HEK293T (cell line): ENCODE data around the gene LSS.
"Not testable (repeated sequence)": the region's sequence is repeated elsewhere in the genome, so short reads cannot be mapped to it uniquely, and the experiment has no call there.

Experiments
- CTCF ChIA-PET: fragments of 350-600 bp; formaldehyde crosslinking; extraction: SDS; loops from one replicate; lab custom pipeline; 2021; ENCODE audit warnings: antibody characterized with exemption, inconsistent platforms; lab: Yijun Ruan, JAX
- POLR2A ChIA-PET: fragments of 350-600 bp; formaldehyde crosslinking; extraction: SDS; loops from one replicate; lab custom pipeline; 2020; ENCODE audit warnings: antibody characterized with exemption, inconsistent platforms; lab: Yijun Ruan, JAX
- DNase-seq: peaks from one replicate; pipeline ENCODE4 v3.0.0; 2012; ENCODE audit warnings: mixed read lengths; ENCODE audit errors: extremely low spot score
- ARNT ChIP-seq: fragments of 450-650 bp; IDR thresholded peaks from 2 replicates; pipeline ENCODE4 v1.6.1; 2017; ENCODE audit warnings: mild to moderate bottlenecking
- BHLHE40 ChIP-seq: fragments of 450-650 bp; IDR thresholded peaks from 2 replicates; pipeline ENCODE4 v1.6.1; 2016; ENCODE audit warnings: mild to moderate bottlenecking, moderate library complexity, borderline replicate concordance
- CTBP1 ChIP-seq: fragments of 450-650 bp; IDR thresholded peaks from 2 replicates; pipeline ENCODE4 v1.6.1; 2016; ENCODE audit warnings: borderline replicate concordance
- ELF4 ChIP-seq: fragments of 450-650 bp; IDR thresholded peaks from 2 replicates; pipeline ENCODE4 v1.6.1; 2017; ENCODE audit warnings: antibody characterized with exemption
- FOXA1 ChIP-seq: fragments of 450-650 bp; IDR thresholded peaks from 2 replicates; pipeline ENCODE4 v1.6.1; 2016; ENCODE audit warnings: mild to moderate bottlenecking
- FOXK2 ChIP-seq: fragments of 450-650 bp; IDR thresholded peaks from 2 replicates; pipeline ENCODE4 v1.6.1; 2016; ENCODE audit warnings: mild to moderate bottlenecking
- FOXM1 ChIP-seq: fragments of 450-650 bp; IDR thresholded peaks from 2 replicates; pipeline ENCODE4 v1.6.1; 2017; ENCODE audit warnings: mild to moderate bottlenecking, borderline replicate concordance
- HDGF ChIP-seq: fragments of 450-650 bp; IDR thresholded peaks from 2 replicates; pipeline ENCODE4 v1.6.1; 2017; ENCODE audit warnings: antibody characterized with exemption, borderline replicate concordance
- L3MBTL2 ChIP-seq: fragments of 450-650 bp; conservative IDR thresholded peaks from 2 replicates; pipeline ENCODE4 v1.6.1; 2016; ENCODE audit warnings: mild to moderate bottlenecking
- LEF1 ChIP-seq: fragments of 450-650 bp; IDR thresholded peaks from 2 replicates; pipeline ENCODE4 v1.6.1; 2017; ENCODE audit warnings: mild to moderate bottlenecking, borderline replicate concordance
- NFRKB ChIP-seq: fragments of 450-650 bp; IDR thresholded peaks from 2 replicates; pipeline ENCODE4 v1.6.1; 2016; ENCODE audit warnings: mild to moderate bottlenecking, moderate library complexity
- SP1 ChIP-seq: fragments of 450-650 bp; IDR thresholded peaks from 2 replicates; pipeline ENCODE4 v1.6.1; 2017
- SUZ12 ChIP-seq: fragments of 450-650 bp; IDR thresholded peaks from 2 replicates; pipeline ENCODE4 v1.6.1; 2016; ENCODE audit warnings: mild to moderate bottlenecking
- TARDBP ChIP-seq: fragments of 450-650 bp; IDR thresholded peaks from 2 replicates; pipeline ENCODE4 v1.6.1; 2016
- TF ChIP-seq, protein P1 (sequence below): fragments of 450-650 bp; IDR thresholded peaks from 2 replicates; pipeline ENCODE4 v1.6.1; 2016

LSS gene

DNA sequence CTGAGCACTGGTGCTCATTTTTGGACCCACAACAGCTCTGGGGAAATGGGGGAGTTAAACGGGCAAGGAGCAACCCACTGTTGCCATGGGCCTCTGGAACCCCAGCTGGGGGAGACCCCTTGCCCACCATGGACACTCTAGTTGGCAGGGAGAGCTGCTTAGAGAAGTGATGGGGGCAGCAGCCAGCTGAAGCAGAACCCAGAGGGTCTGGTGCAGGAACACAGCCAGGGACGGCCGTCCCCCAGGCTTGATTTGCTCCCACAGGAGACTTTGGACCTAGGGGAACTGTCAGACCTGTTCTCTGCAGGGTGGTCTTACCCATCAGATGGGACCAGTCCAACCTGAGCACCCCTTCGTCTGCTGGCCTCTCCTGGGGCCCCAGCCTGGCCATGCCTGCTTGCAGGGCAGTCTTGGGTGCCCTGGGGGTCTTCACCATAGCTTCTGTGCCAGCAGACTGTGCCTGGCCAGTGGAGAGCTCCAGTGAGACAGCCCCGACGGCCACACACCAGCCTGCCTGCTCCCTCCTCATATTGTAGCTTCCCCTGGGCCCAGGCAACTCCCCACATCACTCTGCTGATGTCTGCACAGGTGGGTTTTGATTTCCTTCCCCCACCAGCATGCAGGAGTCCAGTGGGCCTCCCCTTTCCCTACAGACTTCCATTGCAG is 55.6 kb downstream of the LSS start:
- TF ChIP-seq FOXK2 (no peak), FOXM1 (no peak), ELF4 (no peak)
- ChIA-PET CTCF (no interaction called here), POLR2A (interaction anchor here (0.6 kb wide), 1 partner anchor 285 kb away, joined by 3 read pairs; no protein-coding TSS in a partner anchor)
- no peak for DNase-seq

DNA sequence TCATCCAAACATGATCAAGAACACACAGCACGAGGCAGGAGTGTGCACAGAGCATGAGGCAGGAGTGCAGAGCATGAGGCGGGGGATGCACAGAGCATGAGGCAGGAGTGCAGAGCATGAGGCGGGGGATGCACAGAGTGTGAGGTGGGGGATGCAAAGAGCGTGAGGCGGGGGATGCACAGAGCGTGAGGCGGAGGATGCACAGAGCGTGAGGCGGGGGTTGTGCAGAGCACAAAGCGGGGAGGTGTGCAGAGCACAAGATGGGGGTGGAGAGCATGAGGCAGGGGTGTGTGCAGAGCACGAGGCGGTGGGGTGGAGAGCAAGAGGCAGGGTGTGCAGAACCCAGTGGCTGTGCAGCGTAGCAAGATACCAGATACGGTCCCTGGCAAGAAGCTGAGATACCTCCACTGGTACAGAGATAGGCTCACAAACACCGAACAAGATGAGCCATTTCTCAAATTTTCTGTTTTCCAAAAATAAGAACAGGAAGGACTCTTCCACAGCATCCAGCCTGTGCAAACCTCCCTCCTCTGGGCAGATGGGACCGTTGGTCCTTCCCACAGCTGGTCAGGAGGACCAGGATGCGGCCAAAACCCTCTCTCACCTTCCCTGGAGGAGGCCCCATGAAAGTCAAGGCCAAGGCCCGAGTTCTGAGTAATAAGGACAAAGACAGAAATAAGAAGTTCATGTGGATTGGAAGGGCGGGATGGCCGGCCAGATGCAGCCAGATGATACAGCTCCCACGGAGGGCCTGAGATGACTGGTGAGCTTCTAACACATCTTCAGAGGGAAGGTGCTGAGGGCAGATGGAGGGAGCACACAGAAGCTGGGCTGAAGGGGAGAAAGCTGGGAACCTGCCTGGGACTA is 56.3 kb downstream of the LSS start:
- ChIA-PET CTCF (no interaction called here), POLR2A (no interaction called here)
- DNase-seq, result no peak
- no peak for TF ChIP-seq LEF1
- TF ChIP-seq FOXK2, result no peak
- TF ChIP-seq FOXM1, result no peak
- no peak for TF ChIP-seq SUZ12

DNA sequence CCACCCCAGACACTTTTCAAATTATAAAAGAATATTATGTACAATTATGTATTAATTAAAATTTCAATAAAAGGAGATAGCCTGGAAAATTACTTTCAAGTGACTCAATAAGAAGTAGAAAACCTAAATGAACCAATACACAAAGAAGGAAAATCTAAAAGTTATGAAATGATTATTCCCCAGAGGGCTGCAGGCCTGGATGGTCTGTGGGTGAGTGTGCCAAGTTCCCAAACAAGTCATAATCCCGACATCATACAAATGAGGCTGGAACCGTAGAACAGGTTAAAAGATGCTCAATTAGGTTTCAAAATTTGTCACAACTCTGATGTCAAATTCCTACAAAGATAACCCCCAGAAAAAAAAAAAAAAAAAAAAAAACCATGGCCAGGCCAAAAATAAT is 57.0 kb downstream of the LSS start:
- POLR2A ChIA-PET, result no interaction called here
- CTCF ChIA-PET, result no interaction called here
- TF ChIP-seq FOXA1 (no peak), NFRKB (no peak), CTBP1 (no peak), TARDBP (no peak), SUZ12 (no peak), BHLHE40 (no peak), HDGF (no peak), FOXK2 (no peak), LEF1 (no peak), ARNT (no peak), ELF4 (no peak), FOXM1 (no peak)
- TF ChIP-seq, protein P1, sequence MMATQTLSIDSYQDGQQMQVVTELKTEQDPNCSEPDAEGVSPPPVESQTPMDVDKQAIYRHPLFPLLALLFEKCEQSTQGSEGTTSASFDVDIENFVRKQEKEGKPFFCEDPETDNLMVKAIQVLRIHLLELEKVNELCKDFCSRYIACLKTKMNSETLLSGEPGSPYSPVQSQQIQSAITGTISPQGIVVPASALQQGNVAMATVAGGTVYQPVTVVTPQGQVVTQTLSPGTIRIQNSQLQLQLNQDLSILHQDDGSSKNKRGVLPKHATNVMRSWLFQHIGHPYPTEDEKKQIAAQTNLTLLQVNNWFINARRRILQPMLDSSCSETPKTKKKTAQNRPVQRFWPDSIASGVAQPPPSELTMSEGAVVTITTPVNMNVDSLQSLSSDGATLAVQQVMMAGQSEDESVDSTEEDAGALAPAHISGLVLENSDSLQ, result no peak
- DNase-seq, result no peak

DNA sequence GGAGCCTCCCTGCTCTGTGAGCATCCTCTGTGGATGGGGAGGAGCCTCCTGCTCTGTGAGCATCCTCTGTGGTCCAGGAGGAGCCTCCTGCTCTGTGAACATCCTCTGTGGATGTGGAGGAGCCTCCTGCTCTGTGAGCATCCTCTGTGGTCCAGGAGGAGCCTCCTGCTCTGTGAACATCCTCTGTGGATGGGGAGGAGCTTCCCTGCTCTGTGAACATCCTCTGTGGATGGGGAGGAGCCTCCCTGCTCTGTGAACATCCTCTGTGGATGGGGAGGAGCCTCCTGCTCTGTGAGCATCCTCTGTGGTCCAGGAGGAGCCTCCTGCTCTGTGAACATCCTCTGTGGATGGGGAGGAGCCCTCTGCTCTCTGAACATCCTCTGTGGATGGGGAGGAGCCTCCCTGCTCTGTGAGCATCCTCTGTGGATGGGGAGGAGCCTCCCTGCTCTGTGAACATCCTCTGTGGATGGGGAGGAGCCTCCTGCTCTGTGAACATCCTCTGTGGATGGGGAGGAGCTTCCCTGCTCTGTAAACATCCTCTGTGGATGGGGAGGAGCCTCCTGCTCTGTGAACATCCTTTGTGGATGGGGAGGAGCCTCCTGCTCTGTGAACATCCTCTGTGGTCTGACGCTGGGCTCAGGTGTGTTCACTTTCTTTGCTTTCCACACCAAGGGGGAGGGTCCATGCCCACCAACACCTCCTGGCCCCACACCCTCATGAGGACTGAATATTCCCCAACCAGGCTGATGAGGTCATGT is 58.0 kb downstream of the LSS start:
- POLR2A ChIA-PET, DNase-seq, CTCF ChIA-PET: not testable (repeated sequence)

DNA sequence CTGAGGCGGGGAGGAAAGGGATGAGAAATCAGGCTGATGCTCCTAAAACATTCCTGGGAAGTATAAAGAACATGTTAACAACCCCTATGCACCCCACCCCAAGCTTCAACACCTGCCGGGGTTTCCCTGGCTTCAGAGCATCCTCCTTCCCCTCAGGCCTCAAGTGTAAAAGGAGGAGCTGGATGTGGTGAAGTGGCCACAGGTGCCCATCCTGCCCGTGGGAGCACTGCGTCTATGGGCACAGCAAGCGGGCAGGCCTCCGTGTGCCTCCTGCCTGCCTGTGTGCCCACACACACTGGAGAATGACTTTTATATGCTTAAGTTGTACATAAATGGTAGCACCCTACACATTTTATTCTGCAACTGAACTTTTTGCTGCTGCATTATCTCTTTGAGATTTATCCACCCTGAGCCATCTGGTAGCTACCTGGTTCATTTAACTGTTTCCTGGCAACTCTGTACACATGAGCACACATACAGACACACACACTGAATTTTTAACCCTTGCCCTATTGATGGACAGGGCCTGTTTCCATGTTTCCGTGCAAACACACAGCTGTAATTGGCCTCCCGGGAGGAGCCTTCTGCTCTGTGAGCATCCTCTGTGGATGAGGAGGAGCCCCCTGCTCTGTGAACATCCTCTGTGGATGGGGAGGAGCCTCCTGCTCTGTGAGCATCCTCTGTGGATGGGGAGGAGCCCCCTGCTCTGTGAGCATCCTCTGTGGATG is 59.8 kb downstream of the LSS start:
- TF ChIP-seq NFRKB (no peak), ARNT (no peak), FOXA1 (no peak), SUZ12 (no peak), LEF1 (no peak), SP1 (no peak), TARDBP (no peak), BHLHE40 (no peak)
- TF ChIP-seq, protein P1, result no peak
- CTCF ChIA-PET, result interaction anchor here (1.1 kb wide), 1 partner anchor 16 kb away, joined by 3 read pairs; no protein-coding TSS in a partner anchor
- POLR2A ChIA-PET, result no interaction called here
- DNase-seq, result no peak

DNA sequence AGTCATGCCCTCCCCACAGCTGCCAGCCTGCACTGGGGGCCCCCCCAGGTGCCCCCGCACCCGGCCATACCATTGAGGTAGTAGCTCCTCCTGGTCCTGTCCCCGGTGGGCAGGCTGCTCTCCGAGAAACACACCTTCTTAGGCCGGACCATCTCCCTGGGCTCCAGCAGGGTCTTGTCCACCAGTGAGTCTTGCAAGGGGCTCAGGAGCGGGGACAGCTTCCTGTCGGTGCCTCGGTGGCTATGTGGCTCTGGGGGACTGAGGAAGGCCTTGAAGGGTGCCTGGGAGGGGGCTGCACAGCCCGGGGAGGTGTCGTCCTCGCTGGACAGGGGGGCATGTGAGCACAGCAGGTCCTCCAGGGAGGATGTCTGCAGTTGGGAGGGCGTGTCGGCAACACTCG is 60.3 kb downstream of the LSS start:
- CTCF ChIA-PET, result interaction anchor here (1.1 kb wide), 1 partner anchor 15 kb away, joined by 3 read pairs; no protein-coding TSS in a partner anchor
- TF ChIP-seq LEF1 (no peak), L3MBTL2 (no peak)
- DNase-seq, result no peak
- POLR2A ChIA-PET, result no interaction called here

DNA sequence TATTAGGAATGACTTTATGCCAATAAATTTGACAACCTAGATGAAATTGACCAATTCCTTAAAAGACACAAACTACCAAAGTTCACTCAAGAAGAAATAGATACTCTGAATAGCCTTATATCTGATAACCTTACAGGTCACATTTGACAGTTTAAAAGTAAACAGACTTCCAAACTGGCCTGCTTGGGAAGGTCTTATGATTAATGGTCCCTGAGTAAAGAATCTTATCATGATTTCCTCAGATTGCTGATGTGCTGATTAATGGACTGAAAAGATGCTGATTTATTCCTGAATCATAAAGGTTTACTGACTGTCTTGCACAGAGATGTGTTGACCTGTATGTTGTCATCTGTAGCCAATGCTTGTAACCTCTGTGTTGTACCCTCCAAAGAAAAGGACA is 63.5 kb downstream of the LSS start:
- POLR2A ChIA-PET, result no interaction called here

More for the DNA sequence above, 63.5 kb downstream of the LSS start:
- TF ChIP-seq FOXK2 (no peak), ARNT (no peak), ELF4 (no peak), SP1 (no peak), SUZ12 (no peak), CTBP1 (no peak), FOXA1 (no peak), TARDBP (no peak)
- TF ChIP-seq, protein P1, result no peak
- DNase-seq, result no peak
- CTCF ChIA-PET, result no interaction called here
